GM12878 (cell line): ENCODE data around the gene TRUB1. TPM values are rescaled to one million over a fixed set of nuclear protein-coding genes. Genes with fewer than 3 reads are reported as not detected.

ENCODE experiments used
- ATAC-seq: fragments of 200-7000 bp; cut with Tn5 transposase; 3 replicates; pipeline ENCODE4 v1.9.1; 2020; ENCODE audit warnings: mild to moderate bottlenecking, moderate library complexity
- BruUV-seq: library from RNA; stranded (reverse); fragments of 400-500 nt; replicated peaks from 2 replicates; lab custom pipeline; 2021; lab: Mats Ljungman, UMichigan
- CTCF ChIA-PET: fragments of 300-600 bp; sonication (Branson Sonifier 250); formaldehyde crosslinking; extraction: SDS; loops from one replicate; lab custom pipeline; 2021; ENCODE audit warnings: inconsistent platforms; lab: Yijun Ruan, JAX
- POLR2A ChIA-PET: fragments of 350-600 bp; formaldehyde crosslinking; extraction: SDS; loops from one replicate; lab custom pipeline; 2021; ENCODE audit warnings: inconsistent platforms; lab: Charles Lee
- RAD21 ChIA-PET: fragments of 300-600 bp; sonication (Branson Sonifier 250); formaldehyde crosslinking; loops from one replicate; lab custom pipeline; 2023; ENCODE audit warnings: antibody characterized with exemption; ENCODE audit not compliant: unreplicated experiment; lab: Charles Lee
- SMC1A ChIA-PET: fragments of 300-600 bp; sonication (Branson Sonifier 250); formaldehyde crosslinking; loops from one replicate; lab custom pipeline; 2023; ENCODE audit not compliant: unreplicated experiment, uncharacterized antibody; lab: Charles Lee
- DNase-seq: peaks from one replicate; pipeline ENCODE4 v3.0.0-alpha.2; 2011; ENCODE audit warnings: low read depth, low spot score
- FAIRE-seq: peaks from 3 replicates; lab custom pipeline; 2011; peaks lifted over from hg19 to GRCh38; lab: Jason Lieb, UNC
- H2AFZ ChIP-seq: 2 replicates; pipeline ENCODE4 v1.6.0; 2011; ENCODE audit warnings: low read depth, low read length, control low read depth; ENCODE audit not compliant: control insufficient read depth
- H3K27ac ChIP-seq: 2 replicates; pipeline ENCODE4 v1.5.1; 2011; ENCODE audit warnings: control low read depth; ENCODE audit not compliant: control insufficient read depth, insufficient read depth
- H3K27me3 ChIP-seq, 2 experiments: replicated peaks in 1 of 2; 2 replicates each; pipeline versions ENCODE4 v1.6.0 to v1.6.1; 2011; ENCODE audit warnings: low read length in 1 of 2; ENCODE audit not compliant: control insufficient read depth in 2 of 2, insufficient read depth in 2 of 2
- H3K36me3 ChIP-seq, 2 experiments: 2 replicates each; pipeline ENCODE4 v1.5.1; 2011; ENCODE audit warnings: low read length in 1 of 2; ENCODE audit not compliant: control insufficient read depth in 2 of 2, insufficient read depth in 2 of 2
- H3K4me1 ChIP-seq: 2 replicates; pipeline ENCODE4 v1.6.1; 2011; ENCODE audit warnings: mild to moderate bottlenecking, low read length, moderate library complexity, mixed read lengths; ENCODE audit not compliant: control insufficient read depth, insufficient read depth
- H3K4me2 ChIP-seq: 2 replicates; pipeline ENCODE4 v1.6.0; 2011; ENCODE audit warnings: control low read depth; ENCODE audit not compliant: control insufficient read depth, insufficient read depth
- H3K4me3 ChIP-seq: fragments of 200-600 bp; sonication (generic); 2 replicates; pipeline ENCODE4 v1.5.1; 2016
- H3K79me2 ChIP-seq: 2 replicates; pipeline ENCODE4 v1.6.0; 2011; ENCODE audit warnings: low read length; ENCODE audit not compliant: control insufficient read depth, insufficient read depth
- H3K9ac ChIP-seq: 2 replicates; pipeline ENCODE4 v1.8.0; 2011; ENCODE audit warnings: low read length, control low read depth, mixed read lengths; ENCODE audit not compliant: control insufficient read depth, insufficient read depth
- H3K9me3 ChIP-seq: replicated peaks from 3 replicates; pipeline ENCODE4 v1.5.1; 2011; ENCODE audit warnings: mild to moderate bottlenecking, low read length; ENCODE audit not compliant: control insufficient read depth, insufficient read depth
- H4K20me1 ChIP-seq: 2 replicates; pipeline ENCODE4 v1.6.0; 2011; ENCODE audit not compliant: control insufficient read depth, insufficient read depth
- MEF2A ChIP-seq: IDR thresholded peaks from 2 replicates; pipeline ENCODE4 v1.6.1; 2011; ENCODE audit warnings: low read depth, mild to moderate bottlenecking, low read length, moderate library complexity; ENCODE audit not compliant: insufficient read depth
- WGBS: methylation state at CpG from one replicate; pipeline ENCODE4 v1.1.6; 2016; ENCODE audit warnings: low lambda C conversion rate; ENCODE audit not compliant: insufficient replicate concordance, insufficient coverage; ENCODE audit errors: missing lambda C conversion rate; 5-methylcytosine and 5-hydroxymethylcytosine counted together
- in situ Hi-C: fragments of 300-500 bp; cut with MboI; formaldehyde crosslinking; loops from 9 replicates; pipeline ENCODE4 v1.14.3; 2018; ENCODE audit warnings: mixed read lengths
- intact Hi-C: fragments of 100-400 bp; cut with micrococcal nuclease; formaldehyde crosslinking; loops from one replicate; pipeline ENCODE4 v1.14.2; 2022; ENCODE audit not compliant: unreplicated experiment
- polyA plus RNA-seq, 11 experiments: library from polyadenylated mRNA; depleted of rRNA in 4 of 11; unstranded in 6 of 11; stranded (reverse) in 5 of 11; fragments of >200 nt; fragmentation: Nextera tagmentation in 4 of 11; fragmentation: Illumina TruSeq in 1 of 11; extraction: Ambion mirVana in 4 of 11; extraction: Trizol in 1 of 11; gene quantifications; 1 replicate in 1 of 11; 2 replicates in 10 of 11; pipeline versions ENCODE4 v1.2.1 to v1.2.3, GENCODE V29; 2011 to 2016; ENCODE audit warnings: inconsistent platforms in 2 of 11, missing spikeins in 2 of 11, low read depth in 1 of 11
- total RNA-seq, 4 experiments: library from RNA; depleted of rRNA in 3 of 4; stranded (reverse); fragments of >200 nt in 3 of 4; fragmentation: Illumina TruSeq in 1 of 4; extraction: Trizol in 1 of 4; gene quantifications; 2 replicates each; pipeline versions ENCODE4 v1.2.1 to v1.2.3, GENCODE V29; 2013 to 2021
- TF ChIP-seq, protein P1 (sequence below): fragments of 450-650 bp; IDR thresholded peaks from 2 replicates; pipeline ENCODE4 v1.6.1; 2017; ENCODE audit warnings: antibody characterized with exemption, mild to moderate bottlenecking, moderate library complexity
- TF ChIP-seq, protein P2 (sequence below): IDR thresholded peaks from 2 replicates; pipeline ENCODE4 v1.6.1; 2011; ENCODE audit warnings: low read depth, low read length, improper control_type of control experiment, borderline replicate concordance

TRUB1 gene
- total and polyA plus RNA-seq, 10 of the 15 experiments (the other 5 are each of a cell fraction or from before 2014, with no cell fraction given), result 8.1 to 24.0 (median 15.9) TPM

DNA sequence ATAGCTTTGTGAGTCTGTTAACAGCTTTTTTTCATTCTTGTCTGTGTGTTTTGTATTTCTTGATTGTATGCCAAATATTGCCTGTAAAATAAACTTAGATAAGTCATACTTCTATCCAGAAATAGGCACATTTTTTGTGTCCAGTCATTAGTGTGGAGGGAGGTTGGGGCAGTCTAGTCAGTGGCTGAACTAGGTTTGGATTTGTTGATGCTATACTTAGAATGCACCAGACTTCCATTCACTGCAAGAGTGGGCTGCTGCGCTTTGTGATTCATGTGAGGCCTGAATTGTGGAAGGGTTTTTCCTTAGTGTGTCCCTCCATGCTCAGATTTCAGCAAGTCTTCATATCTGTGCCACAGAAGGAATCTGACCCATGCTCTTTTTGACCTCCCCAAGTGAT is 50.0 kb downstream of the TRUB1 start:
- intact Hi-C loops, result no loop called here
- no peak for ATAC-seq
- no peak overlapping the region for H2AFZ ChIP-seq
- no peak for DNase-seq
- no peak overlapping the region for H3K4me3 ChIP-seq
- in situ Hi-C loops, result no loop called here
- H3K36me3 ChIP-seq, result no peaks in the 10 kb centered on the region
- no peak overlapping the region for H3K4me2 ChIP-seq
- H3K27ac ChIP-seq, result no peak overlapping the region
- no peaks in the 10 kb centered on the region for H3K4me1 ChIP-seq
- 100% methylated on average over 1 of the region's 1 CpG for WGBS
- RAD21 ChIA-PET, result no interaction called here
- POLR2A ChIA-PET, result interaction anchor here (1.2 kb wide), 1 partner anchor 9 kb away, joined by 3 read pairs; no protein-coding TSS in a partner anchor
- no TSS peak for BruUV-seq
- H3K79me2 ChIP-seq, result no peaks in the 10 kb centered on the region
- CTCF ChIA-PET, result interaction anchor here (0.6 to 1.2 kb wide), 2 partner anchors 10 to 109 kb away, joined by 3 read pairs; no protein-coding TSS in a partner anchor
- FAIRE-seq, result no peak
- TF ChIP-seq, protein P1, sequence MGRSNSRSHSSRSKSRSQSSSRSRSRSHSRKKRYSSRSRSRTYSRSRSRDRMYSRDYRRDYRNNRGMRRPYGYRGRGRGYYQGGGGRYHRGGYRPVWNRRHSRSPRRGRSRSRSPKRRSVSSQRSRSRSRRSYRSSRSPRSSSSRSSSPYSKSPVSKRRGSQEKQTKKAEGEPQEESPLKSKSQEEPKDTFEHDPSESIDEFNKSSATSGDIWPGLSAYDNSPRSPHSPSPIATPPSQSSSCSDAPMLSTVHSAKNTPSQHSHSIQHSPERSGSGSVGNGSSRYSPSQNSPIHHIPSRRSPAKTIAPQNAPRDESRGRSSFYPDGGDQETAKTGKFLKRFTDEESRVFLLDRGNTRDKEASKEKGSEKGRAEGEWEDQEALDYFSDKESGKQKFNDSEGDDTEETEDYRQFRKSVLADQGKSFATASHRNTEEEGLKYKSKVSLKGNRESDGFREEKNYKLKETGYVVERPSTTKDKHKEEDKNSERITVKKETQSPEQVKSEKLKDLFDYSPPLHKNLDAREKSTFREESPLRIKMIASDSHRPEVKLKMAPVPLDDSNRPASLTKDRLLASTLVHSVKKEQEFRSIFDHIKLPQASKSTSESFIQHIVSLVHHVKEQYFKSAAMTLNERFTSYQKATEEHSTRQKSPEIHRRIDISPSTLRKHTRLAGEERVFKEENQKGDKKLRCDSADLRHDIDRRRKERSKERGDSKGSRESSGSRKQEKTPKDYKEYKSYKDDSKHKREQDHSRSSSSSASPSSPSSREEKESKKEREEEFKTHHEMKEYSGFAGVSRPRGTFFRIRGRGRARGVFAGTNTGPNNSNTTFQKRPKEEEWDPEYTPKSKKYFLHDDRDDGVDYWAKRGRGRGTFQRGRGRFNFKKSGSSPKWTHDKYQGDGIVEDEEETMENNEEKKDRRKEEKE, result no peak
- TF ChIP-seq, protein P2, sequence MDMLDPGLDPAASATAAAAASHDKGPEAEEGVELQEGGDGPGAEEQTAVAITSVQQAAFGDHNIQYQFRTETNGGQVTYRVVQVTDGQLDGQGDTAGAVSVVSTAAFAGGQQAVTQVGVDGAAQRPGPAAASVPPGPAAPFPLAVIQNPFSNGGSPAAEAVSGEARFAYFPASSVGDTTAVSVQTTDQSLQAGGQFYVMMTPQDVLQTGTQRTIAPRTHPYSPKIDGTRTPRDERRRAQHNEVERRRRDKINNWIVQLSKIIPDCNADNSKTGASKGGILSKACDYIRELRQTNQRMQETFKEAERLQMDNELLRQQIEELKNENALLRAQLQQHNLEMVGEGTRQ, result no peak
- TF ChIP-seq MEF2A, result no peak
- TF ChIP-seq, all 136 proteins: peak for 0
- Histone ChIP-seq H3K9ac (no peak overlapping the region), H3K27me3 (no peaks in the 10 kb centered on the region), H4K20me1 (no peaks in the 10 kb centered on the region), H3K9me3 (peaks cover 5% of the 10 kb centered on the region; the same call in 2 of the 3 replicates)
- SMC1A ChIA-PET, result interaction anchor here (0.6 to 1.2 kb wide), 3 partner anchors 21 to 508 kb away, joined by 3 read pairs; no protein-coding TSS in a partner anchor
